Neural cell (in vitro differentiated cells): ENCODE measurements around the gene RTBDN. TPM values are rescaled to one million over a fixed set of nuclear protein-coding genes. Genes with fewer than 3 reads are reported as not detected.
A peak's percentile ranks its signal among the peaks of the same experiment; 100 is the strongest.

Source experiments
- H2AFZ ChIP-seq: fragments of 200-600, 300-800 bp; sonication (generic), shearing (Covaris generic); 2 replicates; pipeline ENCODE4 v1.6.0; 2014; ENCODE audit warnings: low read depth, mild to moderate bottlenecking, antibody characterized with exemption, low read length, moderate library complexity
- H3F3A ChIP-seq: fragments of 200-600 bp; shearing (Covaris generic); 2 replicates; pipeline ENCODE4 v1.6.1; 2016; ENCODE audit warnings: mild to moderate bottlenecking, moderate library complexity, mixed read lengths, antibody characterized with exemption, low read length; ENCODE audit not compliant: insufficient read depth, poor library complexity, severe bottlenecking
- H3K27ac ChIP-seq: fragments of 200-600, 300-800 bp; sonication (generic), shearing (Covaris generic); 2 replicates; pipeline ENCODE4 v1.5.1; 2014; ENCODE audit warnings: mild to moderate bottlenecking, low read length, moderate library complexity
- H3K27me3 ChIP-seq: fragments of 300-800, 200-600 bp; sonication (generic), shearing (Covaris generic); 2 replicates; pipeline ENCODE4 v1.6.0; 2014; ENCODE audit warnings: mild to moderate bottlenecking, low read depth, low read length, moderate library complexity; ENCODE audit not compliant: insufficient read depth
- H3K36me3 ChIP-seq: fragments of 300-800, 200-600 bp; sonication (generic), shearing (Covaris generic); 2 replicates; pipeline ENCODE4 v1.5.1; 2014; ENCODE audit warnings: mild to moderate bottlenecking, antibody characterized with exemption, low read length, moderate library complexity; ENCODE audit not compliant: insufficient read depth
- H3K4me2 ChIP-seq: fragments of 300-800, 200-600 bp; sonication (generic), shearing (Covaris generic); 2 replicates; pipeline ENCODE4 v1.6.0; 2014; ENCODE audit warnings: mild to moderate bottlenecking, low read length
- H3K4me3 ChIP-seq: fragments of 300-800, 200-600 bp; sonication (generic), shearing (Covaris generic); 2 replicates; pipeline ENCODE4 v1.5.1; 2014; ENCODE audit warnings: mild to moderate bottlenecking, low read length, moderate library complexity
- H3K79me2 ChIP-seq: fragments of 200-600 bp; shearing (Covaris generic); replicated peaks from 2 replicates; pipeline ENCODE4 v1.6.0; 2014; ENCODE audit warnings: mild to moderate bottlenecking, low read length, moderate library complexity; ENCODE audit not compliant: insufficient read depth
- H3K9ac ChIP-seq: fragments of 300-800, 200-600 bp; sonication (generic), shearing (Covaris generic); 2 replicates; pipeline ENCODE4 v1.6.1; 2016; ENCODE audit warnings: mild to moderate bottlenecking, low read length, mixed read lengths
- H3K9me2 ChIP-seq: fragments of 200-600 bp; shearing (Covaris generic); 2 replicates; pipeline ENCODE4 v1.6.1; 2016; ENCODE audit warnings: mild to moderate bottlenecking, low read length, mixed read lengths; ENCODE audit not compliant: insufficient read depth
- H3K9me3 ChIP-seq: fragments of 200-600, 300-800 bp; sonication (generic), shearing (Covaris generic); 2 replicates; pipeline ENCODE4 v1.6.1; 2016; ENCODE audit warnings: mild to moderate bottlenecking, mixed run types, low read length, moderate library complexity, mixed read lengths
- H4K20me1 ChIP-seq: fragments of 200-600 bp; shearing (Covaris generic); 2 replicates; pipeline ENCODE4 v1.6.1; 2016; ENCODE audit warnings: mild to moderate bottlenecking, mixed run types; ENCODE audit not compliant: insufficient read depth
- CTCF ChIP-seq: fragments of 450-650 bp; IDR thresholded peaks from 2 replicates; pipeline ENCODE4 v1.5.1; 2014; ENCODE audit warnings: antibody characterized with exemption, mild to moderate bottlenecking, moderate library complexity; ENCODE audit not compliant: poor library complexity, severe bottlenecking
- EP300 ChIP-seq: fragments of 450-650 bp; conservative IDR thresholded peaks from 2 replicates; pipeline ENCODE4 v1.6.1; 2014; ENCODE audit warnings: antibody characterized with exemption, mild to moderate bottlenecking, moderate library complexity; ENCODE audit not compliant: poor library complexity, severe bottlenecking
- EZH2 ChIP-seq: fragments of 200-600, 300-800 bp; shearing (Covaris generic), sonication (generic); IDR thresholded peaks from 2 replicates; pipeline ENCODE4 v1.6.1; 2014; ENCODE audit warnings: antibody characterized with exemption, low read length, borderline replicate concordance, mild to moderate bottlenecking; ENCODE audit not compliant: insufficient read depth, poor library complexity, severe bottlenecking
- MXI1 ChIP-seq: fragments of 450-650 bp; conservative IDR thresholded peaks from 2 replicates; pipeline ENCODE4 v1.6.1; 2014; ENCODE audit warnings: antibody characterized with exemption, mild to moderate bottlenecking; ENCODE audit not compliant: poor library complexity, severe bottlenecking
- POLR2AphosphoS5 ChIP-seq: IDR thresholded peaks from 2 replicates; pipeline ENCODE4 v1.6.1; 2012
- RAD21 ChIP-seq: fragments of 450-650 bp; conservative IDR thresholded peaks from 2 replicates; pipeline ENCODE4 v1.6.1; 2014; ENCODE audit warnings: antibody characterized with exemption, mild to moderate bottlenecking, moderate library complexity
- SMC3 ChIP-seq: fragments of 450-650 bp; conservative IDR thresholded peaks from 2 replicates; pipeline ENCODE4 v1.6.1; 2014; ENCODE audit warnings: antibody characterized with exemption, mild to moderate bottlenecking, moderate library complexity; ENCODE audit not compliant: poor library complexity
- TAF1 ChIP-seq: IDR thresholded peaks from 2 replicates; pipeline ENCODE4 v1.6.1; 2012; ENCODE audit warnings: low read depth
- polyA plus RNA-seq: library from polyadenylated mRNA; depleted of rRNA; stranded (reverse); fragments of >200 nt; gene quantifications from 2 replicates; pipeline ENCODE4 v1.2.3, GENCODE V29; 2014
- TF ChIP-seq, protein P1 (sequence below): IDR thresholded peaks from 2 replicates; pipeline ENCODE4 v1.6.1; 2012; ENCODE audit warnings: borderline replicate concordance

Gene RTBDN
- polyA plus RNA-seq, 1 donor from 2014 or later, result not detected

GRCh38 chr19:12796146-12797071, 38.0 kb downstream of the RTBDN start:
- peaks cover 18% of the 10 kb centered on the region for H3K79me2 ChIP-seq
- no peaks in the 10 kb centered on the region for H3F3A ChIP-seq
- no peaks in the 10 kb centered on the region for H3K9me2 ChIP-seq
- H3K9me3 ChIP-seq, result no peaks in the 10 kb centered on the region
- no peak overlapping the region for H3K4me3 ChIP-seq
- H4K20me1 ChIP-seq, result no peaks in the 10 kb centered on the region
- no peak overlapping the region for H3K27ac ChIP-seq
- no peaks in the 10 kb centered on the region for H3K36me3 ChIP-seq
- peaks cover 18% of the 10 kb centered on the region for H3K27me3 ChIP-seq
- H2AFZ ChIP-seq, result no peak overlapping the region
- no peak overlapping the region for H3K4me2 ChIP-seq
- TF ChIP-seq, protein P1, sequence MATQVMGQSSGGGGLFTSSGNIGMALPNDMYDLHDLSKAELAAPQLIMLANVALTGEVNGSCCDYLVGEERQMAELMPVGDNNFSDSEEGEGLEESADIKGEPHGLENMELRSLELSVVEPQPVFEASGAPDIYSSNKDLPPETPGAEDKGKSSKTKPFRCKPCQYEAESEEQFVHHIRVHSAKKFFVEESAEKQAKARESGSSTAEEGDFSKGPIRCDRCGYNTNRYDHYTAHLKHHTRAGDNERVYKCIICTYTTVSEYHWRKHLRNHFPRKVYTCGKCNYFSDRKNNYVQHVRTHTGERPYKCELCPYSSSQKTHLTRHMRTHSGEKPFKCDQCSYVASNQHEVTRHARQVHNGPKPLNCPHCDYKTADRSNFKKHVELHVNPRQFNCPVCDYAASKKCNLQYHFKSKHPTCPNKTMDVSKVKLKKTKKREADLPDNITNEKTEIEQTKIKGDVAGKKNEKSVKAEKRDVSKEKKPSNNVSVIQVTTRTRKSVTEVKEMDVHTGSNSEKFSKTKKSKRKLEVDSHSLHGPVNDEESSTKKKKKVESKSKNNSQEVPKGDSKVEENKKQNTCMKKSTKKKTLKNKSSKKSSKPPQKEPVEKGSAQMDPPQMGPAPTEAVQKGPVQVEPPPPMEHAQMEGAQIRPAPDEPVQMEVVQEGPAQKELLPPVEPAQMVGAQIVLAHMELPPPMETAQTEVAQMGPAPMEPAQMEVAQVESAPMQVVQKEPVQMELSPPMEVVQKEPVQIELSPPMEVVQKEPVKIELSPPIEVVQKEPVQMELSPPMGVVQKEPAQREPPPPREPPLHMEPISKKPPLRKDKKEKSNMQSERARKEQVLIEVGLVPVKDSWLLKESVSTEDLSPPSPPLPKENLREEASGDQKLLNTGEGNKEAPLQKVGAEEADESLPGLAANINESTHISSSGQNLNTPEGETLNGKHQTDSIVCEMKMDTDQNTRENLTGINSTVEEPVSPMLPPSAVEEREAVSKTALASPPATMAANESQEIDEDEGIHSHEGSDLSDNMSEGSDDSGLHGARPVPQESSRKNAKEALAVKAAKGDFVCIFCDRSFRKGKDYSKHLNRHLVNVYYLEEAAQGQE, result no peak
- TF ChIP-seq MXI1 (peak; percentile 51), EZH2 (no peak), SMC3 (peak; percentile 92), EP300 (no peak), POLR2AphosphoS5 (peak; percentile 36), RAD21 (peak; percentile 96), CTCF (peak; percentile 96), TAF1 (no peak)
- H3K9ac ChIP-seq, result no peak overlapping the region

DNA sequence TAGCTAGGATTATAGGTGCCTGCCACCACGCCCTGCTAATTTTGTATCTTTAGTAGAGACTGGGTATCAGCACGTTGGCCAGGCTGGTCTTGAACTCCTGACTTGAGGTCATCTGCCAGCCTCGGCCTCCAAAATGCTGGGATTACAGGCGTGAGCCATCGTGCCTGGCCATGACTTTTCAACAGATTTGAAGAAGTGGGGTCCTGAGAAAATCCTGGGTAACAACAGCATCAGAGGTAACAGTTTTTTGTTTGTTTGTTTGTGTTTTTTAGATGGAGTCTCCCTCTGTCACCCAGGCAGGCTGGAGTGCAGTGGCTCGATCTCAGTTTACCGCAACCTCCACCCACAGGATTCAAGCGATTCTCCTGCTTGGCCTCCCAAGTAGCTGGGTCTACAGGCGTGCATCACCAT, 39.4 kb downstream of the RTBDN start:
- H3K36me3 ChIP-seq, result no peaks in the 10 kb centered on the region
- H3K4me2 ChIP-seq, result no peak overlapping the region
- TF ChIP-seq RAD21, result no peak
- no peak for TF ChIP-seq MXI1
- no peak for TF ChIP-seq EZH2
- TF ChIP-seq TAF1, result no peak
- TF ChIP-seq SMC3, result no peak
- no peak for TF ChIP-seq CTCF
- TF ChIP-seq EP300, result no peak
- TF ChIP-seq POLR2AphosphoS5, result no peak
- TF ChIP-seq, protein P1, result no peak
- H3F3A ChIP-seq, result no peaks in the 10 kb centered on the region
- H3K9ac ChIP-seq, result no peak overlapping the region
- H3K27ac ChIP-seq, result no peak overlapping the region
- no peaks in the 10 kb centered on the region for H4K20me1 ChIP-seq
- H3K4me3 ChIP-seq, result no peak overlapping the region
- H3K9me3 ChIP-seq, result no peaks in the 10 kb centered on the region
- peaks cover 3% of the 10 kb centered on the region for H3K79me2 ChIP-seq
- no peak overlapping the region for H2AFZ ChIP-seq
- peaks cover 29% of the 10 kb centered on the region for H3K27me3 ChIP-seq
- no peaks in the 10 kb centered on the region for H3K9me2 ChIP-seq
